ENCODE results near the gene CEBPA.

CEBPA gene

GRCh38 chr19:33250500-33250899 lies 51.8 kb downstream of the CEBPA start:
- Histone ChIP-seq H3K36me3 (ENCODE audit: low read length) (no peaks in the 10 kb centered on the region), H3K9ac (ENCODE audit: low read length) (no peak overlapping the region)
- TF ChIP-seq CTCF (IDR thresholded peaks at IDR 0.05; ENCODE audit: insufficient read depth, low read length, poor library complexity, severe bottlenecking) (no peak), EZH2phosphoT487 (conservative IDR thresholded peaks at IDR 0.05; ENCODE audit: low read length) (no peak)

More at GRCh38 chr19:33250500-33250899, 51.8 kb downstream of the CEBPA start:
- no peaks in the 10 kb centered on the region for H4K20me1 ChIP-seq (ENCODE audit: low read depth, low read length)
- no peaks in the 10 kb centered on the region for H3K27me3 ChIP-seq (ENCODE audit: low read length)
- no peak overlapping the region for H3K27ac ChIP-seq (ENCODE audit: low read depth, low read length)
- no peaks in the 10 kb centered on the region for H3K79me2 ChIP-seq (ENCODE audit: insufficient read depth, low read length)
- no peaks in the 10 kb centered on the region for H3K9me2 ChIP-seq (replicated peaks; ENCODE audit: insufficient read depth, low read length)
- no peak overlapping the region for H3K4me3 ChIP-seq (ENCODE audit: insufficient read depth, low read length, poor library complexity, severe bottlenecking)
- H2AFZ ChIP-seq (ENCODE audit: low read depth, low read length, severe bottlenecking): no peak overlapping the region
- H3F3A ChIP-seq (ENCODE audit: insufficient read depth): no peaks in the 10 kb centered on the region
- 0 out of 2 replicates have a peak, but pooled peaks cover under 1% of the 10 kb centered on the region for H3K9me3 ChIP-seq (ENCODE audit: insufficient read depth, low read length)
- H3K4me2 ChIP-seq (ENCODE audit: low read depth, low read length, poor library complexity, severe bottlenecking): no peak overlapping the region

Data from SU-DHL-6 (cell line).